ENCODE results near the gene RIMS3. TPM values are rescaled to one million over a fixed set of nuclear protein-coding genes. Genes with fewer than 3 reads are reported as not detected.

Gene RIMS3
- total RNA-seq, 1 experiment from 2014 or later: 13.7 TPM

- Histone ChIP-seq H3K56ac (ENCODE audit: insufficient read length, low read depth, low read length) (no peak overlapping the region), H3K18ac (ENCODE audit: insufficient read length, low read depth, low read length) (no peak overlapping the region), H3K27ac (ENCODE audit: insufficient read length, low read depth, low read length) (no peak overlapping the region), H2BK12ac (ENCODE audit: insufficient read length, low read depth, low read length) (no peak overlapping the region), H3K23me2 (ENCODE audit: insufficient read length, low read depth, low read length, poor library complexity, severe bottlenecking) (no peaks in the 10 kb centered on the region), H3T11ph (ENCODE audit: low read length) (no peak overlapping the region), H3K4me2 (ENCODE audit: insufficient read depth, insufficient read length, low read length) (no peak overlapping the region), H3K14ac (ENCODE audit: insufficient read depth, low read length) (no peak overlapping the region), H2BK15ac (ENCODE audit: low read depth, low read length) (no peak overlapping the region), H4K20me1 (ENCODE audit: control insufficient read depth, insufficient read depth, insufficient read length) (no peaks in the 10 kb centered on the region), H3K23ac (ENCODE audit: insufficient read length, low read depth, low read length) (no peak overlapping the region), H2BK20ac (ENCODE audit: low read depth, low read length, poor library complexity, severe bottlenecking) (no peak overlapping the region), H3K9ac (ENCODE audit: extremely low read depth, insufficient read length, low read length) (no peak overlapping the region), H3K27me3 (ENCODE audit: insufficient read depth, low read length) (no peaks in the 10 kb centered on the region), H3K4ac (ENCODE audit: low read depth, low read length) (no peak overlapping the region), H3K4me1 (ENCODE audit: insufficient read depth, low read length) (peaks cover 5% of the 10 kb centered on the region; the same call in 1 of the 2 replicates), H2BK5ac (ENCODE audit: insufficient read length, low read length) (no peak overlapping the region), H2AK5ac (ENCODE audit: insufficient read length, low read length) (no peak overlapping the region), H2BK120ac (ENCODE audit: low read depth, low read length, poor library complexity, severe bottlenecking) (no peak overlapping the region), H3K79me1 (ENCODE audit: insufficient read depth, low read depth, low read length, poor library complexity, severe bottlenecking) (no peaks in the 10 kb centered on the region), H4K5ac (ENCODE audit: insufficient read length, low read depth, low read length) (no peak overlapping the region), H4K91ac (ENCODE audit: insufficient read length, low read depth, low read length) (no peak overlapping the region), H3K9me3 (ENCODE audit: control insufficient read depth, low read depth, low read length) (no peaks in the 10 kb centered on the region), H2AFZ (ENCODE audit: low read length) (no peak overlapping the region), H4K8ac (replicated peaks; ENCODE audit: insufficient read length, low read depth, low read length) (no peak overlapping the region), H3K79me2 (ENCODE audit: insufficient read depth, low read length) (no peaks in the 10 kb centered on the region)
- H3K27ac Mint-ChIP-seq: no peak overlapping the region
- H3K9me3 Mint-ChIP-seq: no peaks in the 10 kb centered on the region
- no peaks in the 10 kb centered on the region for H3K36me3 Mint-ChIP-seq (ENCODE audit: insufficient read depth in 1 of 3, low read depth in 3 of 3)
- no peak for DNase-seq
- peaks cover 25 to 32% of the 10 kb centered on the region in 2 experiments for H3K4me1 Mint-ChIP-seq
- TF ChIP-seq CTCF (conservative IDR thresholded peaks at IDR 0.05): no peak
- H3K4me3 Mint-ChIP-seq: no peak overlapping the region
- no CpG with 5 or more reads among the region's 16 CpGs for WGBS (ENCODE audit: extremely low coverage, insufficient read length, low lambda C conversion rate)
- H3K27me3 Mint-ChIP-seq (ENCODE audit: low read depth): peaks cover 2% of the 10 kb centered on the region
Measured at GRCh38 chr1:40658751-40659648, 6.5 kb downstream of the RIMS3 start.
